NCI-H128 (cell line): ENCODE data around the gene RANBP3.
"Not testable (repeated sequence)": the region's sequence is repeated elsewhere in the genome, so short reads cannot be mapped to it uniquely, and the experiment has no call there.

ENCODE experiments used
- DNase-seq: peaks from one replicate; lab custom pipeline; 2025; ENCODE audit not compliant: unreplicated experiment; lab: John Stamatoyannopoulos, UW

RANBP3 gene

GRCh38 chr19:5967994-5968430, 9.9 kb downstream of the RANBP3 start:
- peak; percentile 26 for DNase-seq

- DNase-seq, result no peak
Measured at GRCh38 chr19:5967571-5967970, 10.4 kb downstream of the RANBP3 start.

GRCh38 chr19:5966941-5967340, 11.0 kb downstream of the RANBP3 start:
- DNase-seq, result no peak

- no peak for DNase-seq
Measured at GRCh38 chr19:5966215-5966614, 11.7 kb downstream of the RANBP3 start.

- no peak for DNase-seq
Measured at GRCh38 chr19:5964816-5965565, 12.9 kb downstream of the RANBP3 start.

- DNase-seq, result no peak
Measured at GRCh38 chr19:5963855-5964254, 14.1 kb downstream of the RANBP3 start.

GRCh38 chr19:5963259-5963658, 14.7 kb downstream of the RANBP3 start:
- not testable (repeated sequence) for DNase-seq

- peak; percentile 88 for DNase-seq
Measured at GRCh38 chr19:5961969-5962945, 15.7 kb downstream of the RANBP3 start.

GRCh38 chr19:5961641-5961968, 16.3 kb downstream of the RANBP3 start:
- DNase-seq, result not testable (repeated sequence)

GRCh38 chr19:5960005-5961001, 17.6 kb downstream of the RANBP3 start:
- no peak for DNase-seq

- no peak for DNase-seq
Measured at GRCh38 chr19:5959260-5960004, 18.5 kb downstream of the RANBP3 start.

GRCh38 chr19:5958851-5959122, 19.2 kb downstream of the RANBP3 start:
- DNase-seq, result no peak

GRCh38 chr19:5958074-5958850, 19.7 kb downstream of the RANBP3 start:
- no peak for DNase-seq

- DNase-seq, result no peak
Measured at GRCh38 chr19:5957170-5957569, 20.8 kb downstream of the RANBP3 start.

- no peak for DNase-seq
Measured at GRCh38 chr19:5956728-5957127, 21.2 kb downstream of the RANBP3 start.

GRCh38 chr19:5956323-5956722, 21.6 kb downstream of the RANBP3 start:
- no peak for DNase-seq

- DNase-seq, result no peak
Measured at GRCh38 chr19:5955636-5955935, 22.4 kb downstream of the RANBP3 start.

GRCh38 chr19:5954293-5954692, 23.6 kb downstream of the RANBP3 start:
- no peak for DNase-seq

GRCh38 chr19:5953680-5954213, 24.2 kb downstream of the RANBP3 start:
- no peak for DNase-seq
